Ascending aorta (tissue), 2 donors: ENCODE results near the gene CLDN14. TPM values are rescaled to one million over a fixed set of nuclear protein-coding genes. Genes with fewer than 3 reads are reported as not detected.
A peak's percentile ranks its signal among the peaks of the same experiment; 100 is the strongest.

Experiments
- DNase-seq, 2 donors: peaks; one replicate each; pipeline ENCODE4 v3.0.0-alpha.2; 2019; ENCODE audit warnings: low spot score in 2 of 2
- H3K27ac ChIP-seq, 2 donors: fragments of 200-600 bp; sonication (generic); one replicate each; pipeline ENCODE4 v1.5.1; 2016 to 2017; ENCODE audit warnings: mild to moderate bottlenecking in 1 of 2
- H3K27me3 ChIP-seq: fragments of 200-600 bp; sonication (generic); one replicate; pipeline ENCODE4 v1.5.1; 2017
- H3K36me3 ChIP-seq, 2 donors: fragments of 200-600 bp; sonication (generic); one replicate each; pipeline ENCODE4 v1.5.1; 2016
- H3K4me1 ChIP-seq, 2 donors: fragments of 200-600 bp; sonication (generic); one replicate each; pipeline ENCODE4 v1.5.1; 2016 to 2017; ENCODE audit warnings: mild to moderate bottlenecking in 1 of 2
- H3K4me3 ChIP-seq, 2 donors: fragments of 200-600 bp; sonication (generic); one replicate each; pipeline ENCODE4 v1.5.1; 2016 to 2017; ENCODE audit warnings: mild to moderate bottlenecking in 1 of 2
- H3K9me3 ChIP-seq, 2 donors: fragments of 200-600 bp; sonication (generic); one replicate each; pipeline ENCODE4 v1.5.1; 2016
- intact Hi-C: fragments of 100-400 bp; cut with DNase I; formaldehyde crosslinking; loops from one replicate; pipeline ENCODE4 v1.15.1; 2023
- total RNA-seq: library from RNA; depleted of rRNA; stranded (reverse); fragments of >200 nt; gene quantifications from one replicate; pipeline ENCODE4 v1.1.0, GENCODE V29; 2016
- TF ChIP-seq, protein P1 (sequence below), 3 experiments: fragments of 200-600 bp in 2 of 3; fragments of 450-650 bp in 1 of 3; sonication (generic) in 2 of 3; IDR thresholded peaks; one replicate each; pipeline ENCODE4 v1.5.1; 2016 to 2019; ENCODE audit warnings: antibody characterized with exemption in 3 of 3, mild to moderate bottlenecking in 1 of 3, moderate library complexity in 1 of 3

CLDN14 gene
- total RNA-seq, 1 donor from 2014 or later, result not detected

DNA sequence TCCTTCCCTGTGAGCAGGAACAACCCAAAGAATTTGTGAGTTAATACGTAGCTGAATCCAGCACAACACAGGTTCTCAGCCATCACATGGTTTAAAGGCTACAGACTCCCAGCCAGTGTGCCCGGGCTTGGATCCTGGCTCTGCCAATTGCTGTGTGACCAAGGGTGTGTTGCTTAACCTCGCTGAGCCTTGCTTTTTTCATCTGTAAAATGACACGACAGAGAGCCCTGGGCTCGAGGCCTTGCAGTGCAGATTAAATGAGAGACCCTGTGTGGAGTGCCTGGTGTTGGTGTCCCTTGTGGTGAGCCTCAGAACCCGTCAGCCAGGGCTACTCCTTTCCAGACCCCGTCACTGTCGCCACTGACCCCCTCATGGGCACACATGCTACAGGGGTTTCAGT, 55.3 kb downstream of the CLDN14 start:
- Histone ChIP-seq H3K4me1 (peaks cover 0 to 3% of the 10 kb centered on the region in 2 donors), H3K27ac (no peak overlapping the region), H3K9me3 (no peaks in the 10 kb centered on the region), H3K27me3 (no peaks in the 10 kb centered on the region), H3K36me3 (no peaks in the 10 kb centered on the region), H3K4me3 (no peak overlapping the region)
- TF ChIP-seq, protein P1, sequence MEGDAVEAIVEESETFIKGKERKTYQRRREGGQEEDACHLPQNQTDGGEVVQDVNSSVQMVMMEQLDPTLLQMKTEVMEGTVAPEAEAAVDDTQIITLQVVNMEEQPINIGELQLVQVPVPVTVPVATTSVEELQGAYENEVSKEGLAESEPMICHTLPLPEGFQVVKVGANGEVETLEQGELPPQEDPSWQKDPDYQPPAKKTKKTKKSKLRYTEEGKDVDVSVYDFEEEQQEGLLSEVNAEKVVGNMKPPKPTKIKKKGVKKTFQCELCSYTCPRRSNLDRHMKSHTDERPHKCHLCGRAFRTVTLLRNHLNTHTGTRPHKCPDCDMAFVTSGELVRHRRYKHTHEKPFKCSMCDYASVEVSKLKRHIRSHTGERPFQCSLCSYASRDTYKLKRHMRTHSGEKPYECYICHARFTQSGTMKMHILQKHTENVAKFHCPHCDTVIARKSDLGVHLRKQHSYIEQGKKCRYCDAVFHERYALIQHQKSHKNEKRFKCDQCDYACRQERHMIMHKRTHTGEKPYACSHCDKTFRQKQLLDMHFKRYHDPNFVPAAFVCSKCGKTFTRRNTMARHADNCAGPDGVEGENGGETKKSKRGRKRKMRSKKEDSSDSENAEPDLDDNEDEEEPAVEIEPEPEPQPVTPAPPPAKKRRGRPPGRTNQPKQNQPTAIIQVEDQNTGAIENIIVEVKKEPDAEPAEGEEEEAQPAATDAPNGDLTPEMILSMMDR (IDR thresholded peaks at IDR 0.05), result no peak
- DNase-seq, result no peak
- intact Hi-C loops, result no loop called here

DNA sequence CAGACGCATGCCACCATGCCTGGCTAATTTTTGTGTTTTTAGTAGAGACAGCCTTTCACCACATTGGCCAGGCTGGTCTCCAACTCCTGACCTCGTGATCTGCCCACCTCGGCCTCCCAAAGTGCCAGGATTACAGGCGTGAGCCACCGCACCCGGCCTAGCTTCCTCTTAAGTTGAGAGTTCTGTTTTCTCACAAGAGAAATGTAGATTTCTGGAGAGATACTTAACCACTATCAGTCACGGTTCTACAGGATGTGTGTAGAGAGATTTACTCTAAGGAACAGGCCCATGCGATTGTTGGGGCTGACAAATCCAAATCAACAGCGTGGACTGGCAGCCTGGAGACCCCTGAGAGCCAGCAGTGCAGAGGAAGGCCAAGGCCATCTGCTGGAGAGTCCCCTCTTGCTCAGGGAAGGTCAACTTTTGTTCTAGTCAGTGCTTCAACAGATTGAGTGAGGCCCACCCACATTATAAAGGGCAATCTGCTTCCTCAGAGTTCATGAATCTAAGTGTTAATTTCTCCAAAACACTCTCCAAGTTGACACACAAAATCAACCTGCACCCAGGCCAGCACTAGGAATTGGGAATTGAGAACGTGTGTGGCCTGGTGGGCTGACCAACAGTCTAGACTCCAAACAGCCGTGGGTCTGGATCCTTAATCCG, 56.0 kb downstream of the CLDN14 start:
- Histone ChIP-seq H3K27ac (no peak overlapping the region), H3K27me3 (no peaks in the 10 kb centered on the region), H3K9me3 (no peaks in the 10 kb centered on the region), H3K4me1 (no peaks in the 10 kb centered on the region), H3K36me3 (no peaks in the 10 kb centered on the region), H3K4me3 (no peak overlapping the region)
- TF ChIP-seq, protein P1 (IDR thresholded peaks at IDR 0.05), result no peak
- DNase-seq, result no peak
- intact Hi-C loops, result no loop called here

DNA sequence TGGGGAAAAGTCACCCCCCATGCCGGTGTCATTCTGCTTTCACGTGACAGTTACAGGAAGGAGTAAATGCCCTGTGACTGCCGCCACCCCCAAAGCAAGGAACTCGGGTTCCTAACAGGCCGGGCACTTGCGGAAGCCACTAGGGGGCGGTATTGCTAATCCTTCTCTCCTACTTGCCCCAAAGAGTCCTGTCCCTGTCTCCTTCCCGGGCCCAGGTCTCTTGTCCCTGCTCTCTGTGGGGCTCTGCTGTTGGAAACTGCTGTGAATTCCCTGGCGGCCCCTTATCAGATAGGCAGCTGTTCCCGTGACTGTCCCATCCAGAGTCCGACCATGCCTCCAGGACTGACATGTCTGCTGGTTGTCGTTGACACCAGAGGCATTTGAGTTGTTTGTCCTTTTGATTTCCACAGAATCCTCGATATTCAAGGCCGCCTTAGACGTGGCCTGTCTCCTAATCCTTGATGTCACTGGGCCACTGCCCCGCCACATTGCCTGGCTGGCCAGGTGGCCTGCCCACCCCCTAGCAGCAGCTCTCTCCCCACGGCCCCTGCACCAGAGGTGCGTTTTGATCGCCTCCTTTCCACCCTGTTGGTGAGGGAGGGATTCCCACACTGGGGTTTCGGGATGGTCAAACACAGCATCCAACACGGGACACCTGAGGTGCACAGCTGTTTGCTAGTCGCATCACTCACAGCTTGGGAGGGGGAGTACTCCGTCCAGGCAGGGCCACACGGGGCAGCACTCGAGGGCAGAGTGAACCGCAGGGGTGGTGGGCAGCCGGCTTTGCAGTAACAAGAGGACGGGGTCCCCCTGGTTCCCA, 57.4 kb downstream of the CLDN14 start:
- no peaks in the 10 kb centered on the region for H3K9me3 ChIP-seq
- H3K4me1 ChIP-seq, result no peaks in the 10 kb centered on the region
- no peak overlapping the region for H3K4me3 ChIP-seq
- intact Hi-C loops, result no loop called here
- no peaks in the 10 kb centered on the region for H3K27me3 ChIP-seq
- DNase-seq, result no peak
- no peak overlapping the region for H3K27ac ChIP-seq
- TF ChIP-seq, protein P1 (IDR thresholded peaks at IDR 0.05), result peak; percentile 1 to 51 (median 27)
- H3K36me3 ChIP-seq, result no peaks in the 10 kb centered on the region

DNA sequence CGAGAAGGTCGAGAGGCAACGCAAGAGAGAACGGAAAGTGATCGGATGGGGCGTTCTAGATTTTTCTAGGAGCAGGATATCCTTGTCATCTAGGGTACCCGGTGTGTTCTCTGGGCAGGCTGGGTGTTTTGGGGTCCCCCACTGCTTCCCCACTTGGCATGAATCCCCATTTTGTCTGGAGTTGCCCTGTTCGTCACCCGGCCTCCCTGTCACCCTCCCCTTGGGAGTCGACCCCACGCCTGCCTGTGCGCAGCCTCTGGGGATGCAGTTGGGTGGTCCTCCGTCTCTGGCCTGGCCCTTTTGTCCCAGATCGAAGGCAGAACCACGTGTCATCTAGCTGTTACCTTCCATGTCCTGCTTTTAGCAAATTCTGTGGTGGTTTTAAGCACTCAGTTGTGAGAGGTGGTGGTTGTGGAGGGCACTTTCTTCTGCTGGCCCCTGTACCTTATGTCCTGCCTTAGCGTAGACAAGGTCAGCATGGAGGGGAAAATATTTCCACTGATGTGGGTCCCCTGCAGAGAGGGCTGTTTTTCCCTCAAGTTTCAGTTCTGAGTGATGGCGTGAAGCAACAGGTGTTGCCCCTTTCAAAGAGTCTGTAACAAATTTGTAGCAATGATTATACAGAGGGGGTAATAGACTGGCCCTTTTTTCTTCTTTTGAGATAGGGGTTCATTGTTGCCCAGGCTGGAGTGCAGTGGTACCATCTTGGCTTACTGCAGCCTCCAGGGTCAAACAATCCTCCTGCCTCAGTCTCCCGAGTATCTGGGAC, 59.2 kb downstream of the CLDN14 start:
- TF ChIP-seq, protein P1 (IDR thresholded peaks at IDR 0.05), result no peak
- Histone ChIP-seq H3K4me3 (no peak overlapping the region), H3K27ac (no peak overlapping the region), H3K4me1 (no peaks in the 10 kb centered on the region), H3K27me3 (no peaks in the 10 kb centered on the region), H3K9me3 (no peaks in the 10 kb centered on the region), H3K36me3 (no peaks in the 10 kb centered on the region)
- intact Hi-C loops, result loop anchor here (2.0 kb wide), 2 partner anchors 36 to 506 kb away; no protein-coding TSS in a partner anchor
- DNase-seq, result no peak

DNA sequence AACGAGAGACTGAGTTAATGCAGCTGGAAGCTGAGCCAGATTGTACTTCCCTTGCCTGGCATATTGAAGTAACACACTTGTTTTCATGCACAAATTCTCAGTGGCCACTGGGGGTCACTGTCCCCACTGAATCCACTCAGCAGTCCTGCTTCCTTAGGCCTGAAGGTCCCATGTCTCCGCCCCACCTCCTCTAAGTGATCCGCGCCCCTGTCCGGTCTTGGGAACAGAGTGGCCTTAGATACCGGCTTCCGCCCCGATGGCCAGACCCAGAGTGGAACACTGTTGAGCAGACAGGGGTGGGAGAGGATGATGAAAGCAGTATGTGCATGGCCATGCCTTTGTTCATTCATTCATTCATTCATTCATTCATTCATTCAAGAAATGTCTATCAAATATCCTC, 59.9 kb downstream of the CLDN14 start:
- H3K9me3 ChIP-seq, result no peaks in the 10 kb centered on the region
- DNase-seq, result peak; percentile 21 to 84
- TF ChIP-seq, protein P1 (IDR thresholded peaks at IDR 0.05), result peak; percentile 63 to 82 (median 79)
- intact Hi-C loops, result loop anchor here (1.0 to 2.0 kb wide), 3 partner anchors 37 to 507 kb away; no protein-coding TSS in a partner anchor
- H3K27me3 ChIP-seq, result no peaks in the 10 kb centered on the region
- no peak overlapping the region for H3K4me3 ChIP-seq
- H3K27ac ChIP-seq, result no peak overlapping the region
- H3K4me1 ChIP-seq, result no peaks in the 10 kb centered on the region
- H3K36me3 ChIP-seq, result no peaks in the 10 kb centered on the region
